Suppressor macrophage (primary cell): ENCODE results near the gene F7.
"Not testable (repeated sequence)": the region's sequence is repeated elsewhere in the genome, so short reads cannot be mapped to it uniquely, and the experiment has no call there.

Source experiments
- DNase-seq, 4 experiments: peaks; one replicate each; pipeline ENCODE4 v3.0.0-alpha.2; 2020 to 2022

F7 gene

GRCh38 chr13:113072376-113072775 is 33.2 kb upstream of the F7 start:
- no peak for DNase-seq

GRCh38 chr13:113073942-113074341 is 31.6 kb upstream of the F7 start:
- DNase-seq = no peak

GRCh38 chr13:113074401-113074800 is 31.2 kb upstream of the F7 start:
- no peak for DNase-seq

- DNase-seq = no peak
Measured at GRCh38 chr13:113074876-113075275, 30.7 kb upstream of the F7 start.

- DNase-seq = no peak
Measured at GRCh38 chr13:113075711-113076110, 29.9 kb upstream of the F7 start.

GRCh38 chr13:113076681-113077401 is 28.8 kb upstream of the F7 start:
- no peak for DNase-seq

GRCh38 chr13:113077566-113077952 is 28.0 kb upstream of the F7 start:
- no peak for DNase-seq

- DNase-seq = no peak
Measured at GRCh38 chr13:113077953-113078901, 27.4 kb upstream of the F7 start.

- no peak for DNase-seq
Measured at GRCh38 chr13:113078902-113079780, 26.4 kb upstream of the F7 start.

- DNase-seq = not testable (repeated sequence)
Measured at GRCh38 chr13:113079781-113080080, 25.9 kb upstream of the F7 start.

- DNase-seq = no peak
Measured at GRCh38 chr13:113080361-113080831, 25.2 kb upstream of the F7 start.

- DNase-seq = no peak
Measured at GRCh38 chr13:113080901-113081521, 24.6 kb upstream of the F7 start.

GRCh38 chr13:113082198-113083021 is 23.2 kb upstream of the F7 start:
- DNase-seq = no peak

- DNase-seq = no peak
Measured at GRCh38 chr13:113083022-113083373, 22.6 kb upstream of the F7 start.

- DNase-seq = no peak
Measured at GRCh38 chr13:113083402-113084061, 22.1 kb upstream of the F7 start.

GRCh38 chr13:113084094-113084942 is 21.3 kb upstream of the F7 start:
- no peak for DNase-seq

- DNase-seq = no peak
Measured at GRCh38 chr13:113084943-113085540, 20.5 kb upstream of the F7 start.

- no peak for DNase-seq
Measured at GRCh38 chr13:113086031-113086750, 19.4 kb upstream of the F7 start.
